Mucosa of descending colon (tissue), 3 donors: ENCODE data around the gene TM2D3. TPM values are rescaled to one million over a fixed set of nuclear protein-coding genes. Genes with fewer than 3 reads are reported as not detected.

Source experiments
- ATAC-seq: fragments of 200-7000 bp; cut with Tn5 transposase; one replicate; pipeline ENCODE4 v1.9.1; 2020; ENCODE audit warnings: mild to moderate bottlenecking, moderate library complexity
- DNase-seq, 3 donors: peaks; one replicate each; pipeline ENCODE4 v3.0.0-alpha.2; 2020
- H3K36me3 ChIP-seq: fragments of 200-600 bp; one replicate; pipeline ENCODE4 v1.8.0; 2021; ENCODE audit warnings: low read depth, mild to moderate bottlenecking
- H3K4me1 ChIP-seq: fragments of 200-600 bp; one replicate; pipeline ENCODE4 v1.8.0; 2021; ENCODE audit warnings: low read depth, mild to moderate bottlenecking
- H3K4me3 ChIP-seq: fragments of 200-600 bp; one replicate; pipeline ENCODE4 v1.8.0; 2021; ENCODE audit warnings: mild to moderate bottlenecking
- H3K9me3 ChIP-seq: fragments of 200-600 bp; one replicate; pipeline ENCODE4 v1.8.0; 2021; ENCODE audit warnings: mild to moderate bottlenecking
- intact Hi-C, 2 donors: fragments of 100-400 bp; cut with DNase I in 1 of 2; cut with micrococcal nuclease in 1 of 2; formaldehyde crosslinking; loops; one replicate each; pipeline versions ENCODE4 v1.11.0 to v1.11.1; 2022; cut with DNase I, micrococcal nuclease
- total RNA-seq, 3 donors: library from RNA; stranded (reverse); fragmentation: NEBNext Ultra II Directional in 2 of 3; extraction: Animal tissue kit (Norgen Biotek cat#: 25700) in 2 of 3; gene quantifications; one replicate each; pipeline versions ENCODE4 v1.2.1 to v1.2.4, GENCODE V29; 2021 to 2023
- TF ChIP-seq, protein P1 (sequence below): fragments of 200-600 bp; IDR thresholded peaks from one replicate; pipeline ENCODE4 v1.8.0; 2022; ENCODE audit warnings: antibody characterized with exemption, mild to moderate bottlenecking
- donor health status: DM: no; HTN: no; CAD: no; lungs with moderate emphysema.
- donor health status: DM: no; HTN: no; CAD: no.
- donor health status: DM: no; HTN: yes; CAD: no.

TM2D3 gene
- total RNA-seq, 3 donors from 2014 or later = 30.9 to 54.0 (median 35.8) TPM

DNA sequence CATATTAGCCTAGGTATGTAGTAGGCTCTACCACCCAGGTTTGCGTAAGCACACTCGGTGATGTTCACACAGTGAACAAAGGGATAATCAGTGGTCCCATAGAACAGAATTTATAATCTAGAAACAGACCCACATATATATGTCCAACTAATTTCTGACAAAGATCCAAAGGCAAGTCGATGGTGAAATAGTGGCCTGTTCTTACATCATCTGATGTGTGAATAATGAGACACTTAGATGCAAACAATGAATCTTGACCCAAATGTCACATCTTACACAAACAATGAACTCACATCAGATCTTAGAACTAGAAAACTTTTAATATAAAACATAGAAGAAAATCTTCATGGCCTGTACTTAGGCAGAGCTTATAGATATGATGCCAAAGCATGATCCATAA, 17.6 kb upstream of the TM2D3 start:
- DNase-seq (no peak), ATAC-seq (no peak)
- intact Hi-C loops = no loop called here
- Histone ChIP-seq H3K4me1 (no peaks in the 10 kb centered on the region), H3K36me3 (no peaks in the 10 kb centered on the region), H3K4me3 (no peak overlapping the region), H3K9me3 (peaks cover 7% of the 10 kb centered on the region)
- TF ChIP-seq, protein P1, sequence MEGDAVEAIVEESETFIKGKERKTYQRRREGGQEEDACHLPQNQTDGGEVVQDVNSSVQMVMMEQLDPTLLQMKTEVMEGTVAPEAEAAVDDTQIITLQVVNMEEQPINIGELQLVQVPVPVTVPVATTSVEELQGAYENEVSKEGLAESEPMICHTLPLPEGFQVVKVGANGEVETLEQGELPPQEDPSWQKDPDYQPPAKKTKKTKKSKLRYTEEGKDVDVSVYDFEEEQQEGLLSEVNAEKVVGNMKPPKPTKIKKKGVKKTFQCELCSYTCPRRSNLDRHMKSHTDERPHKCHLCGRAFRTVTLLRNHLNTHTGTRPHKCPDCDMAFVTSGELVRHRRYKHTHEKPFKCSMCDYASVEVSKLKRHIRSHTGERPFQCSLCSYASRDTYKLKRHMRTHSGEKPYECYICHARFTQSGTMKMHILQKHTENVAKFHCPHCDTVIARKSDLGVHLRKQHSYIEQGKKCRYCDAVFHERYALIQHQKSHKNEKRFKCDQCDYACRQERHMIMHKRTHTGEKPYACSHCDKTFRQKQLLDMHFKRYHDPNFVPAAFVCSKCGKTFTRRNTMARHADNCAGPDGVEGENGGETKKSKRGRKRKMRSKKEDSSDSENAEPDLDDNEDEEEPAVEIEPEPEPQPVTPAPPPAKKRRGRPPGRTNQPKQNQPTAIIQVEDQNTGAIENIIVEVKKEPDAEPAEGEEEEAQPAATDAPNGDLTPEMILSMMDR = no peak

DNA sequence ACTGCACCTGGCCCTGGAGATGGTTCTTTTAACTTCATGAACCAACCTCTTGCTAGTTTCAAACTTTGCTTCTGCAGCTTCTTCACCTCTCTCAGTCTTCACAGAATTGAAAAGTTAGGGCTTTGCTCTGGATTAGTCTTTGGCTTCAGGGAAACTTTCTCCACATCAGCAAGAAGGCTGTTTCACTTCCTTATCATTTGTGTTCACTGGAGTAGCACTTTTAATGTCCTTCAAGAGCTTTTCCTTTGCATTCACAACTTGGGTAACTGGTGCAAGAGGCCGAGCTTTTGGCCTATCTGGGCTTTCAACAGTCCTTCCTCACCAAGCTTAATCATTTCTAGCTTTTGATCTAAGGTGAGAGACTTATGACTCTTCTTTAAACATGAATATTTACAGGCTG, 15.7 kb upstream of the TM2D3 start:
- TF ChIP-seq, protein P1 = no peak
- intact Hi-C loops = no loop called here
- DNase-seq = no peak
- Histone ChIP-seq H3K36me3 (no peaks in the 10 kb centered on the region), H3K4me3 (no peak overlapping the region), H3K9me3 (peaks cover 7% of the 10 kb centered on the region), H3K4me1 (no peaks in the 10 kb centered on the region)
- ATAC-seq = no peak

DNA sequence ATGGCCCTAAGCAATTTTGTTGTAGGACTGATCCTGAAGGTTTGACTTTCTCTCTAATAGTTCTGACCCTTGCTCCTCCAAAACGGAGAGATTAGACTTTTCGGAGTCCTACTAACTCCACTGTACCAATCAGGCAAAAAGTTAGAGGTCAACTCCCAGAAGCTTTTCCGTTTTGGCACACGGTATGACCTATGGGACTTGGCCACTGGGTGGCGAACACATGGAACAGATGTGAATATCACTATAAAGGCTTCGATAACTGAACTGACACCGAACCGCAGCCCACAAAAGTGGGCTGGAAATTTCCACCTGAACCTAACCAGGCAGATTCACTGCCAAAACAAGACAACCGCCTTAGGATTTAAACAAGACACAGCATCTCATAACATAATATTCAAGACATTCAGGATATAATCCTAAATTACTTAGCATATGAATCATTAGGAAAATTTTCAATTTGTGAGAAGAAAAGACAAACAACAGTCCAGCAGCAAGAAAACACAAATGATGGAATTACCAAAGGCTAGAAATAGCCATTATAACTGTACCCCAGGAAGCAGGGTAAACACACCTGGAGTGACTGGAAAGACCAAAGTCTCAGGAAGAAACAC, 12.2 kb upstream of the TM2D3 start:
- DNase-seq = no peak
- intact Hi-C loops = no loop called here
- TF ChIP-seq, protein P1 = no peak
- peaks cover 7% of the 10 kb centered on the region for H3K9me3 ChIP-seq
- no peaks in the 10 kb centered on the region for H3K36me3 ChIP-seq
- H3K4me1 ChIP-seq = no peaks in the 10 kb centered on the region
- no peak for ATAC-seq
- no peak overlapping the region for H3K4me3 ChIP-seq

DNA sequence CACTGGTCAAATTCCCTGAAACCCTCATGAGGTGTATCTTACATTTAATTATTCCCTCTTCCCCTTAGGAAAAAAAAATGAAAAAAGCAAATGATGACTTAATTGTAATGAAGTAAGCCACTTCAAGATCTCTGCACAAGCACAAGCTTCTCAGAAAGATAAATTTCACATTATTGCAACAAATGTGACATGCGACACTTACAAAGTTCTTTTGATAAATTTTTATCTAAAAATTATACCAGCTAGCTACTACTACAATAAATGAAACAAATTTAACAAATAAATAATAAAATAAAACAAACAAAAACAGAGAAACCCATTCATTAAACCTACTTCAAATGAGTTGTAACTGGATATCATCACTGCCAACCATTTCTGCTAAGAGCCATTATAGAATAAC, 10.0 kb upstream of the TM2D3 start:
- intact Hi-C loops = no loop called here
- Histone ChIP-seq H3K4me1 (peaks cover 5% of the 10 kb centered on the region), H3K4me3 (no peak overlapping the region), H3K9me3 (peaks cover 4% of the 10 kb centered on the region), H3K36me3 (no peaks in the 10 kb centered on the region)
- ATAC-seq = no peak
- DNase-seq = no peak
- TF ChIP-seq, protein P1 = no peak

DNA sequence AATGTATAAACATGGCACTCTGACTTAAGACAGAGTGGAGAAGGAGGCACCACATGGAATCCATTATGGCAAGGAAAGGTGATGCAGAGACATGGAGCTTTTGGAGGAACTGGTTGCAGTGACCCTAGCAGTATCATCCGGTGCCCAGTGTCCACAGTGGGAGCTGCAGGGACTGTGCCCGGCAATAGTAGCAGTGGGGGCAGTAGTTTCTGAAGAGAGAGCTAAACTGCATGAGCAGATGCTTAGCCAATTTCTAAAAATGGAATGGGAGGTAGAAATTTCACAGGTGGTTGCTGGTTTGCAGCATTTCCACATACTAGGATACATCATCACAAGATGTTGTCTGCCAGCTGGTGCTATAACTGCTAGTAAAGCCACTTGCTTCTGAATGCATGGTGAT, 7.8 kb upstream of the TM2D3 start:
- intact Hi-C loops = no loop called here
- ATAC-seq (no peak), DNase-seq (no peak)
- Histone ChIP-seq H3K4me1 (peaks cover 5% of the 10 kb centered on the region), H3K36me3 (no peaks in the 10 kb centered on the region), H3K9me3 (no peaks in the 10 kb centered on the region), H3K4me3 (no peak overlapping the region)
- TF ChIP-seq, protein P1 = no peak
